ENCODE results near the gene HMGB3. TPM values are rescaled to one million over a fixed set of nuclear protein-coding genes. Genes with fewer than 3 reads are reported as not detected.

The HMGB3 gene
- total RNA-seq, 1 experiment from 2014 or later: 373 TPM

- Histone ChIP-seq H3T11ph (ENCODE audit: low read length) (no peak overlapping the region), H3K4ac (ENCODE audit: low read depth, low read length) (no peak overlapping the region), H3K23ac (ENCODE audit: insufficient read length, low read depth, low read length) (no peak overlapping the region), H4K8ac (replicated peaks; ENCODE audit: insufficient read length, low read depth, low read length) (no peak overlapping the region), H4K91ac (ENCODE audit: insufficient read length, low read depth, low read length) (no peak overlapping the region), H2AK5ac (ENCODE audit: insufficient read length, low read length) (no peak overlapping the region), H3K27ac (ENCODE audit: insufficient read length, low read depth, low read length) (no peak overlapping the region), H3K79me2 (ENCODE audit: insufficient read depth, low read length) (no peaks in the 10 kb centered on the region), H3K79me1 (ENCODE audit: insufficient read depth, low read depth, low read length, poor library complexity, severe bottlenecking) (no peaks in the 10 kb centered on the region), H3K4me2 (ENCODE audit: insufficient read depth, insufficient read length, low read length) (no peak overlapping the region), H3K9ac (ENCODE audit: extremely low read depth, insufficient read length, low read length) (no peak overlapping the region), H3K4me1 (ENCODE audit: insufficient read depth, low read length) (no peaks in the 10 kb centered on the region; the same call in 1 of the 2 replicates), H2AFZ (ENCODE audit: low read length) (no peak overlapping the region), H4K5ac (ENCODE audit: insufficient read length, low read depth, low read length) (no peak overlapping the region), H3K14ac (ENCODE audit: insufficient read depth, low read length) (no peak overlapping the region), H2BK5ac (ENCODE audit: insufficient read length, low read length) (no peak overlapping the region), H3K23me2 (ENCODE audit: insufficient read length, low read depth, low read length, poor library complexity, severe bottlenecking) (no peaks in the 10 kb centered on the region), H3K18ac (ENCODE audit: insufficient read length, low read depth, low read length) (no peak overlapping the region), H3K27me3 (ENCODE audit: insufficient read depth, low read length) (no peaks in the 10 kb centered on the region), H3K56ac (ENCODE audit: insufficient read length, low read depth, low read length) (no peak overlapping the region), H4K20me1 (ENCODE audit: control insufficient read depth, insufficient read depth, insufficient read length) (no peaks in the 10 kb centered on the region), H2BK120ac (ENCODE audit: low read depth, low read length, poor library complexity, severe bottlenecking) (no peak overlapping the region), H2BK12ac (ENCODE audit: insufficient read length, low read depth, low read length) (no peak overlapping the region), H3K9me3 (ENCODE audit: control insufficient read depth, low read depth, low read length) (no peaks in the 10 kb centered on the region), H2BK15ac (ENCODE audit: low read depth, low read length) (no peak overlapping the region), H2BK20ac (ENCODE audit: low read depth, low read length, poor library complexity, severe bottlenecking) (no peak overlapping the region)
- no CpG with 5 or more reads among the region's 3 CpGs for WGBS (ENCODE audit: extremely low coverage, insufficient read length, low lambda C conversion rate)
- H3K4me3 Mint-ChIP-seq: no peak overlapping the region
- H3K27me3 Mint-ChIP-seq (ENCODE audit: low read depth): 0 out of 2 replicates have a peak, but pooled peaks cover 2% of the 10 kb centered on the region
- H3K27ac Mint-ChIP-seq: no peak overlapping the region
- peaks cover 0 to 4% (median 0%) of the 10 kb centered on the region in 3 experiments; a peak in 4 of 7 replicates for H3K36me3 Mint-ChIP-seq (ENCODE audit: insufficient read depth in 1 of 3, low read depth in 3 of 3)
- H3K4me1 Mint-ChIP-seq: peaks cover 0 to 13% of the 10 kb centered on the region in 2 experiments
- peaks cover 56 to 74% of the 10 kb centered on the region in 2 experiments for H3K9me3 Mint-ChIP-seq
- TF ChIP-seq CTCF (conservative IDR thresholded peaks at IDR 0.05): no peak
- no peak for DNase-seq
Measured at GRCh38 chrX:150954951-150955350, 28.2 kb upstream of the HMGB3 start.
